Epithelial cell of proximal tubule (primary cell): Measurements from ENCODE around the gene PDCD1. TPM values are rescaled to one million over a fixed set of nuclear protein-coding genes. Genes with fewer than 3 reads are reported as not detected.

Experiments used
- DNase-seq: peaks from one replicate; pipeline ENCODE4 v3.0.0-alpha.2; 2011; ENCODE audit warnings: low read depth
- H3K4me3 ChIP-seq: 2 replicates; pipeline ENCODE4 v1.5.1; 2011; ENCODE audit warnings: low read depth, mild to moderate bottlenecking, low read length
- total RNA-seq: library from RNA; depleted of rRNA; stranded (reverse); fragments of >200 nt; gene quantifications from 2 replicates; pipeline ENCODE4 v1.2.3, GENCODE V29; 2015
- TF ChIP-seq, protein P1 (sequence below): conservative IDR thresholded peaks from 2 replicates; pipeline ENCODE4 v1.5.1; 2012; ENCODE audit warnings: low read depth, mild to moderate bottlenecking, low read length

The PDCD1 gene
- total RNA-seq, 1 donor from 2014 or later, result 0.92 TPM

DNA sequence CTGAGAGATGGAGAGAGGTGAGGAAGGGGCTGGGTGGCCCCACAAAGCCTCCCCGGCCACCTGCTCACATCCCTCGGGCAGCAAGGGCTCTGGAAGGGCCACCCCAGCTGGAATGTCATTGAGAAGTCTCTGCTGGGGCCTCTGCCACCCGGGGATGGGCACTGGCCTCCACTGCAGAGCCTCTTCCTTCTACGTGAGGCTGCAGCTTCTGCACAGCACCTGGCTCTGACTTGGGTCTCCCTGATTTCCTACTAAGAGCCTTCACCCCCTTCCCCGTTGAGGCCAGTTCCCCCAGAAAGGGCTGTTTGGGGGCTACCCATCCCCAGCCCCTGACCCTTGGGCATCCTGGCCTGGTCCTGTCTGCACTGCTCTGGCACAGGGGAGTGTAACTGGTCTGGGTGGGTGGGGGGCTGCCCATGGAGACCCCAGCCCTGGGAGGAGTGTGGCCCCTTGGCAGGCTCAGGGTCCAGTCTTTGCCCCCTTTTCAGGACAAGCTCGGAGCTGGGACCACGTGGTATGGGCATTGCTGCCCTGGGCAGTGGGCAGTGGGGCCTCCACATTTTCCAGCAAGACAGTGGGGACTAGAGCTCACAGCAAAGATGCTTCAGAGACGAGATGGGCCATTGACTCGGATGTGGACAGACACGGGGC, 5.6 kb downstream of the PDCD1 start:
- TF ChIP-seq, protein P1, sequence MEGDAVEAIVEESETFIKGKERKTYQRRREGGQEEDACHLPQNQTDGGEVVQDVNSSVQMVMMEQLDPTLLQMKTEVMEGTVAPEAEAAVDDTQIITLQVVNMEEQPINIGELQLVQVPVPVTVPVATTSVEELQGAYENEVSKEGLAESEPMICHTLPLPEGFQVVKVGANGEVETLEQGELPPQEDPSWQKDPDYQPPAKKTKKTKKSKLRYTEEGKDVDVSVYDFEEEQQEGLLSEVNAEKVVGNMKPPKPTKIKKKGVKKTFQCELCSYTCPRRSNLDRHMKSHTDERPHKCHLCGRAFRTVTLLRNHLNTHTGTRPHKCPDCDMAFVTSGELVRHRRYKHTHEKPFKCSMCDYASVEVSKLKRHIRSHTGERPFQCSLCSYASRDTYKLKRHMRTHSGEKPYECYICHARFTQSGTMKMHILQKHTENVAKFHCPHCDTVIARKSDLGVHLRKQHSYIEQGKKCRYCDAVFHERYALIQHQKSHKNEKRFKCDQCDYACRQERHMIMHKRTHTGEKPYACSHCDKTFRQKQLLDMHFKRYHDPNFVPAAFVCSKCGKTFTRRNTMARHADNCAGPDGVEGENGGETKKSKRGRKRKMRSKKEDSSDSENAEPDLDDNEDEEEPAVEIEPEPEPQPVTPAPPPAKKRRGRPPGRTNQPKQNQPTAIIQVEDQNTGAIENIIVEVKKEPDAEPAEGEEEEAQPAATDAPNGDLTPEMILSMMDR, result no peak
- no peak for DNase-seq
- H3K4me3 ChIP-seq, result no peak overlapping the region

DNA sequence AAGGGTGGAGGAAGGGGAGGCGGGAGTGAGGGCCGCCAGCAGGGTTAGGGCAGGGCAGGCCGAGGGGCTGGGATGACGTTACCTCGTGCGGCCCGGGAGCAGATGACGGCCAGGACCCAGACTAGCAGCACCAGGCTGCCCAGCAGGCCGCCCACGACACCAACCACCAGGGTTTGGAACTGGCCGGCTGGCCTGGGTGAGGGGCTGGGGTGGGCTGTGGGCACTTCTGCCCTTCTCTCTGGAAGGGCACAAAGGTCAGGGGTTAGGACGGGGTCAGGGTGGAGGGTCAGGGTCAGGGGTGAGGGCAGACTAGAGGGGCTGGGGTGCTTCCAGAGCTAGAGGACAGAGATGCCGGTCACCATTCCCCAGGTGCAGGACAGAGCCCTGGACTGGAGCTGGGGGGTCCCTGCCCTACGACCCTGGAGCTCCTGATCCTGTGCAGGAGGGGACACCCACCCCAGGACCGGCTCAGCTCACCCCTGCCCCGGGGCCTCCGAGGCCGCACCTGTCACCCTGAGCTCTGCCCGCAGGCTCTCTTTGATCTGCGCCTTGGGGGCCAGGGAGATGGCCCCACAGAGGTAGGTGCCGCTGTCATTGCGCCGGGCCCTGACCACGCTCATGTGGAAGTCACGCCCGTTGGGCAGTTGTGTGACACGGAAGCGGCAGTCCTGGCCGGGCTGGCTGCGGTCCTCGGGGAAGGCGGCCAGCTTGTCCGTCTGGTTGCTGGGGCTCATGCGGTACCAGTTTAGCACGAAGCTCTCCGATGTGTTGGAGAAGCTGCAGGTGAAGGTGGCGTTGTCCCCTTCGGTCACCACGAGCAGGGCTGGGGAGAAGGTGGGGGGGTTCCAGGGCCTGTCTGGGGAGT, 6.3 kb downstream of the PDCD1 start:
- H3K4me3 ChIP-seq, result no peak overlapping the region
- TF ChIP-seq, protein P1, result no peak
- DNase-seq, result no peak

DNA sequence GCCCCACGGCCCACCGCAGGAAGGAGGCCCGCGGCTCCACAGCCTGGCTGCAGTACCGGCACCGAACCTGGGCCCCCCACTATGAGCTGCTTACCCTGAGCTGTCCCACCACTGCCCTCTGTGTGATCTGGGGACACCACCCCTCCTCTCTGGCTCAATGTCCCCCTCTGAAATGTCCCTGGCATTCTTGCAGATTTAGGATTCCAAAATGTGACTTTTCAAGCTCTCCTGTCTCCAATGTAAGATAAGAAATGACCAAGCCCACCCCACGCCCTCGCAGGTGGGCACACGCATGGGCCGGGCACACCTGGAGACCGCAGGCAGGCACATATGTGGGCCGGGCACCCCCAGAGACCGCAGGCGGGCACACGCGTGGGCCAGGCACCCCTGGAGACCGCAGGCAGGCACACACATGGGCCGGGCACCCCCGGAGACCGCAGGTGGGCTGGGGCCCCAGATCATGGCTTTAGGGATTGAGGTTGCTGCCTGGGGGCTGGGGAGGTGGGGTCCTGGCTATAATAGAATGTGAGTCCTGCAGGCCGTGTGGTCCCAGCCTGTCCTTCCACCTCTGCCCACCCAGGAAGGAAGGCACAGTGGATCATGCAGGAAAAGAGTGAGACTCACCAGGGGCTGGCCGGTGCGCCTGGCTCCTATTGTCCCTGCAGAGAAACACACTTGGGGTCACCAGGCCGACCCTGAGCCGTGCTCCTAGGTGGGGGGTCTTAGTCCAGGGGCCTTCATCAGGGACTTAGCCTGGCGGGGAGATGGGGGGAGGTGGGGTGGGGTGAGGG, 7.2 kb downstream of the PDCD1 start:
- H3K4me3 ChIP-seq, result no peak overlapping the region
- no peak for DNase-seq
- TF ChIP-seq, protein P1, result no peak

DNA sequence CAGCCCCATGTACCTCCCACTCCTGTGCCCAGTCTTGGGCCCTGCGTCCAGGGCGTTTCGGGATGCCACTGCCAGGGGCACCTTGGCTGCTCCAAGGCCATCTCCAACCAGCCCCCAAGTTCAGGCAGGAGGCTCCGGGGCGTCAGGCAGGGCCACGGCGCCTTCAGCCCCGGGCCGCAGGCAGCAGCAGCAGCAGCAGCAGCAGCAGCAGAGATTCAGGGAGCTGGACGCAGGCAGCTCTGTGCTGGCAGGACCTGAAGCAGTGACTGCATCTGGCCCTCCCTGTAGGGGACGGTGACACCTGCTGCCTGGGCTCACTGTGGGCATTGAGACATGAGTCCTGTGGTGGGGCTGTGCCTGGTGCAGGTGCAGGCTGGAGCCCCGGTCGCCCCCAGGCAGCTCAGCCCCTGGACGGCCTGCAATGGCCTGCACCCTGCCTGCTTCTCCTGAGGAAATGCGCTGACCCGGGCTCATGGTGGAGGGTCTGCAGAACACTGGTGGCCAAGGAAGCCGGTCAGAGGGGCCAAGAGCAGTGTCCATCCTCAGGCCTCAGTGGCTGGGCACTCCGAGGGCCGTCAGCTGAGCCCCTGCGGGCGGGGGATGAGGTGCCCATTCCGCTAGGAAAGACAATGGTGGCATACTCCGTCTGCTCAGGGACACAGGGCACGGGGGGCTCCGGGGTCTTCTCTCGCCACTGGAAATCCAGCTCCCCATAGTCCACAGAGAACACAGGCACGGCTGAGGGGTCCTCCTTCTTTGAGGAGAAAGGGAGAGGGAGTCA, 8.0 kb downstream of the PDCD1 start:
- TF ChIP-seq, protein P1, result no peak
- no peak for DNase-seq

DNA sequence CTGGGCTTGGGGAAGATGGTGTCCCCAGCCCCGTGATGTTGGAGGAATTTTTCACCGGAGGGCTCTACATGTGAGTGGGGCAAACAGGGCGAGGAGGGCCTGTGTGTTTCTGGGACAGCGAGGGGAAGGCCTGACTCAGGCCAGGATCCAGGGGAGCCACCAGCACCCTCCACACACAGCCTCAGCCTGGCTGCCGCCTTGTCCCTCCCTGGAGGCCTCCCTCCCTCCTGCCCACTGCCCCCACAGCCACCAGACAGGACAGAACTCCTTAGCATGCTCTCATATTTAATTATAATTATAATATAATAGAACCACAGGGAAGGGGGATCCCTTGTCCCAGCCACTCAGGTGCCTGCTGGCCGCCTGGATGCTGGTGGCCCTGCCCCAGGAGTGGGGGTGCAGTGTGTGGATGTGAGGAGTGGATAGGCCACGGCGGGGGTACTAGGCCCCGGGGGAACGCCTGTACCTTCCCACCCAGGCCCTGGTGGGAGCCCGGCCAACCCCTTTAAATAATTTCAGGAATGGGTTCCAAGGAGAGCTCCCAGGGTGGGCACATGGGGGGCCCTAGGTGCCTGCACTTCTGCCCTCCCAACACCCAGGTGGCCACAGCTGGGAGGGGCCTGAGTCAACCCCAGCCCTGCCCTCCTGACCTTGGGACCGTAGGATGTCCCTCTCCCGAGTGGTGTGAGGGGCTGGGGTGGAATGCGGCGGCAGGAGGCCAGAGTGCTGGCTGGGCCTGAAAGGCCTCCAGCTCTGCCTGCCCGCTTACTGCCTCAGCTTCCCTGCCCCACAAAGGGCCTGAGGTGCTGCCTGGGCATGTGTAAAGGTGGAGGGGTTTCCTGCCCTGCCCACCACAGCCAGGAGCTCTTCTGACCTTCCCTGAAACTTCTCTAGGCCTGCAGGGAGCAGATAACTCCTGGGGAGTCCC, 8.8 kb downstream of the PDCD1 start:
- TF ChIP-seq, protein P1, result no peak
- DNase-seq, result no peak
- H3K4me3 ChIP-seq, result no peak overlapping the region

More for the DNA sequence above, 8.0 kb downstream of the PDCD1 start:
- H3K4me3 ChIP-seq, result no peak overlapping the region
